HG03469 (cell line): ENCODE results near the gene CD300LF.

Source experiments
- ATAC-seq: cut with Tn5 transposase; IDR thresholded peaks from one replicate; pipeline ENCODE4 v1.9.1; 2021; ENCODE audit warnings: mild to moderate bottlenecking, moderate library complexity, moderate number of reproducible peaks; ENCODE audit not compliant: unreplicated experiment

The CD300LF gene

GRCh38 chr17:74645010-74645409 is 67.7 kb downstream of the CD300LF start:
- ATAC-seq = no peak

DNA sequence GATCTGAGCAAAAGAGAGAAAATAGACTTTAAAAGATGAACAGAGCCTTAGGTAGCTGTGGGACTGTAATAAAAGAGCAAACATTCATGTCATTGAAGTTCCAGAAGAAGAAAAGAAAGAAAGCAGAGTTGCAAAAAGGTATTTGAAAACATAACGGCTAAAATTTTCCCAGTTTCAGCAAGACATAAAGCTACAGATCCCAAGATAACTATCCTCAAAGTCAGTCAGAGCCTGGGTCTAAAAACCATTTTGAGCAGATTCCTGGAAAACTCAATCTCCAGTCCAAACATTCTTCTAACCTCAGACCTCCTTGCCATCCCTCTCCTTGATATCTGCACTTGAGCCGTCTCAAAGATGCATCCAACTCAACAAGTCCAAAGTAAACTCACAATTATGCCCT is 68.3 kb downstream of the CD300LF start:
- no peak for ATAC-seq
